ENCODE results near the gene DNAH14. TPM values are rescaled to one million over a fixed set of nuclear protein-coding genes. Genes with fewer than 3 reads are reported as not detected.

The DNAH14 gene
- total and polyA plus RNA-seq, 12 donors, result 7.6 to 25.3 (median 16.5) TPM

DNA sequence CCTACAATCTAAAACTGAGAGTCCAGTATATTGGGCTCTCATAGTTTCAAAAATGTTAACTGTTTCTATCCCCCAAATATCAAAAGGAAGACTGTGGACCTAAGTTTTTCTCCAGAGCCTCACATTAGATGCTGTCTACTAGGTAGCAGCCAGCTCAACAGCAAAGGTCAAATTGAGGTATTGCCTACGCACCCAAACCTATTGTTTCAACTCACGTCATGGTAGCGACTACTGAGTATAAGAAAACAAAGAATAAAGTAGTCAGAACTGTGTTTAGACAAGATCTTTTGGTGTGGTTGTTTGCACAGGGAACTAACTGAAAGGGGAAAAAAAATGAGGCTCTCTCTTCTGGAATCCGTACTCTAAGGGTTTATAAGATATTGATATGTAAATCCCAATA is 325.2 kb downstream of the DNAH14 start:
- Histone ChIP-seq H3K4me1 (replicated peaks in 1 of 2) (no peaks in the 10 kb centered on the region), H3K4me3 (no peak overlapping the region), H3K9me3 (replicated peaks in 1 of 3) (no peaks in the 10 kb centered on the region), H3K27ac (no peak overlapping the region), H3K36me3 (replicated peaks in 1 of 2) (no peaks in the 10 kb centered on the region), H3K27me3 (no peaks in the 10 kb centered on the region)
- WGBS, 4 donors, result 77 to 87% (median 81%) methylated on average over 4 of the region's 4 CpGs
- TF ChIP-seq POLR2A (IDR thresholded peaks at IDR 0.05), result no peak
- TF ChIP-seq, protein P1, sequence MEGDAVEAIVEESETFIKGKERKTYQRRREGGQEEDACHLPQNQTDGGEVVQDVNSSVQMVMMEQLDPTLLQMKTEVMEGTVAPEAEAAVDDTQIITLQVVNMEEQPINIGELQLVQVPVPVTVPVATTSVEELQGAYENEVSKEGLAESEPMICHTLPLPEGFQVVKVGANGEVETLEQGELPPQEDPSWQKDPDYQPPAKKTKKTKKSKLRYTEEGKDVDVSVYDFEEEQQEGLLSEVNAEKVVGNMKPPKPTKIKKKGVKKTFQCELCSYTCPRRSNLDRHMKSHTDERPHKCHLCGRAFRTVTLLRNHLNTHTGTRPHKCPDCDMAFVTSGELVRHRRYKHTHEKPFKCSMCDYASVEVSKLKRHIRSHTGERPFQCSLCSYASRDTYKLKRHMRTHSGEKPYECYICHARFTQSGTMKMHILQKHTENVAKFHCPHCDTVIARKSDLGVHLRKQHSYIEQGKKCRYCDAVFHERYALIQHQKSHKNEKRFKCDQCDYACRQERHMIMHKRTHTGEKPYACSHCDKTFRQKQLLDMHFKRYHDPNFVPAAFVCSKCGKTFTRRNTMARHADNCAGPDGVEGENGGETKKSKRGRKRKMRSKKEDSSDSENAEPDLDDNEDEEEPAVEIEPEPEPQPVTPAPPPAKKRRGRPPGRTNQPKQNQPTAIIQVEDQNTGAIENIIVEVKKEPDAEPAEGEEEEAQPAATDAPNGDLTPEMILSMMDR (IDR thresholded peaks at IDR 0.05), result no peak
- no peak for DNase-seq
- intact Hi-C loops (cut with DNase I), result no loop called here

DNA sequence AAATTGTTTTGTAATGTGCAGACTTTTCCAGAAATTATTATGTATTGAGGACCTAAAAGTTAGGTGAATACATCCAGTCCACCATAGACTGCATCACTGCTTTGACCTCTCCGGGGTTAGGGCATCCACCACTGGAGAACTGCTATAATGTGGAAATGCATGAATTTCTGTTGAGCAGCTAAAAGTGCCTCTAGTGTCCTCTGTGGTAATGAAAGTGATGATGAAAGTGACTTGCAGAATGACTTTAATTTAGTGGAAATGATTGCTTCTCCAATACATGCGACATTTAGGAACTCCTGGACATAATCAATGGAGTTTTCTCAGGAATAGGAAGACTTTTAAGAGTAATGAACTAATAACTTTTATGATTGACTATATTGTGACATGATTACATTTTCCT is 327.6 kb downstream of the DNAH14 start:
- no peak for TF ChIP-seq POLR2A (IDR thresholded peaks at IDR 0.05)
- TF ChIP-seq, protein P1 (IDR thresholded peaks at IDR 0.05), result no peak
- H3K4me1 ChIP-seq (replicated peaks in 1 of 2), result no peaks in the 10 kb centered on the region
- no peak overlapping the region for H3K27ac ChIP-seq
- no peaks in the 10 kb centered on the region for H3K9me3 ChIP-seq (replicated peaks in 1 of 3)
- no peak overlapping the region for H3K4me3 ChIP-seq
- intact Hi-C loops (cut with DNase I), result no loop called here
- H3K27me3 ChIP-seq, result no peaks in the 10 kb centered on the region
- no peak for DNase-seq
- WGBS, 4 donors, result 61 to 91% (median 69%) methylated on average over 2 of the region's 2 CpGs
- no peaks in the 10 kb centered on the region for H3K36me3 ChIP-seq (replicated peaks in 1 of 2)

DNA sequence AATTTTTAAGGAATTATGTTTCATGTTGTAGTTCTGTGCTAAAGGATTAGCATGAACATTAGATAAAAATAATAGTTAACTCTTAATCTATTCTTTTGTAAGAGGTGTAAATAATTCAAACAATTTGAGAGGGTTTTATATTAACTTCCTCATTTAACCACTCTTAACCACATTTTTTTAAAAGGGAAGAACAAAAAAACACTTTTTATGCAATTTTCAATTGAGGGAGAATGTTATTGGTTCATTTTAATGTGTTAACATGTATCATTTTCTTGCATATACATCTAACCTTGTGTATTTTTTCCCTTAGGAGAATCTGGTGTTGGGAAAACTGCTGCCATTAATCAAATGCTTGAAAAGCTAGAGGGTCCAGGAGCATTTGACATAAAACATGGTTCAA is 329.3 kb downstream of the DNAH14 start:
- H3K9me3 ChIP-seq (replicated peaks in 1 of 3), result no peaks in the 10 kb centered on the region
- H3K27ac ChIP-seq, result no peak overlapping the region
- intact Hi-C loops (cut with DNase I), result no loop called here
- H3K27me3 ChIP-seq, result no peaks in the 10 kb centered on the region
- H3K4me3 ChIP-seq, result no peak overlapping the region
- TF ChIP-seq POLR2A (IDR thresholded peaks at IDR 0.05), result no peak
- TF ChIP-seq, protein P1 (IDR thresholded peaks at IDR 0.05), result no peak
- H3K36me3 ChIP-seq (replicated peaks in 1 of 2), result no peaks in the 10 kb centered on the region
- DNase-seq, result no peak
- no peaks in the 10 kb centered on the region for H3K4me1 ChIP-seq (replicated peaks in 1 of 2)

DNA sequence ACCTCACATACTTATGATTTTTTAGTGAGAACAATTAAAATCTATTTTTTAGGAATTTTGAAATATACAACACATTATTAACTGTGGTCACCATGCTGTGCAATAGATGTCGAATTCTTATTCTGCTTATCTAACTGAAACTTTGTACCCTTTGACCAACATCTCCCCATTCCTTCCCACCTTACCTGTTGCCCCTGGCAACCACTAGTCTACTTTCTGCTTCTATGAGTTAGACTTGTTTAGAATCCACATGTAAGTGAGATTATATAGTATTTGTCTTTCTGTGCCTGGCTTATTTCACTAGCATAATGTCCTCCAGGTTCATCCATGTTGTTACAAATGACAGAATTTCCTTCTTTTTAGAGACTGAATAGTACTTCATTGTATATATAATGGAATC is 330.1 kb downstream of the DNAH14 start:
- no peak for TF ChIP-seq POLR2A (IDR thresholded peaks at IDR 0.05)
- TF ChIP-seq, protein P1 (IDR thresholded peaks at IDR 0.05), result no peak
- H3K4me1 ChIP-seq (replicated peaks in 1 of 2), result no peaks in the 10 kb centered on the region
- no peak overlapping the region for H3K27ac ChIP-seq
- intact Hi-C loops (cut with DNase I), result no loop called here
- H3K36me3 ChIP-seq (replicated peaks in 1 of 2), result no peaks in the 10 kb centered on the region
- no peak for DNase-seq
- no peaks in the 10 kb centered on the region for H3K9me3 ChIP-seq (replicated peaks in 1 of 3)
- 84 to 92% (median 85%) methylated on average over 1 of the region's 1 CpG for WGBS, 4 donors
- no peak overlapping the region for H3K4me3 ChIP-seq
- no peaks in the 10 kb centered on the region for H3K27me3 ChIP-seq

Data from adrenal gland (tissue), 12 donors.